Stimulated activated CD4-positive, alpha-beta T cell treated with anti-CD3 and anti-CD28 coated beads, TNF-alpha, amount 100 ng/mL, for 1 hour (primary cell): ENCODE data around the gene STIP1.

Experiments used
- DNase-seq, 3 donors: peaks; one replicate each; pipeline ENCODE4 v3.0.0-alpha.2; 2020; ENCODE audit warnings: low read depth in 3 of 3, low spot score in 1 of 3

STIP1 gene

DNA sequence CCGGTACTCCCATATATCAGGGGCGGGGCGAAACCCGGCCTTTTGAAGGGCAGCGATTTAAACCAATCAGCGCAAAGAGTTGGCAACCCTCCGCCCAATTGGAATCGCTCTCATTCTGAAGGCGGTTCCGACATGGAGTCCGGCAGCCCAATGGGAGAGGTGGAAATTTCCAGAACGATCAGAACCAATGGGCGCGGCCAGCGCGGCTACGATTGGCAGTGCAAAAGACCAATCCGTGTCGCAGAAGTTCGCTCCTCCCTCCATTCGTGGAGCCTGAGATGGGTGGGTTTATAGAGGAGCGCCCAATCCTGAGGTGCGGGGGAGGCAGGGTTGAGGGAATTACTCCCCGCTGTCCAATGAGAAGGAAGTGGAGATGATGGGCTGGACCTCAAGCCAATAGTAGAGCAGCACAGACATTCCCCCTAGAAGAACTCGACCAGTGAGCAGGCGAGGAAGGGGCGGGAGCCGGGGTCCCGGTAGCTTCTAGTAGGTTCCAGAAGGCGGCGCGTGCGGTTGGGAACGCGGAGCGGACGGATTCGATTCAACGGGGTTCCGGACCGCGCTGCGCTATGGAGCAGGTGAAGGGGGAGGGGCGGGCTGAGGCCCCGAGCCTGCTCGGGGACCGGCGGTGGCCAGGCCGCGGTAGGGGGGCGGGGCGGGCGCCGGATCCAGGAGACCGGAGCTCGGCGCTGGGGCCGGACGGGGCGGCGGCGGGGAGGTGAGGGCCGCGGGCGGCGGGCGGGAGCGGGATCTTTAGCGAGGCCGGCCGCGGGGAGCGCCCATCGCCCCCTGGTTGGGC lies at the start of gene STIP1:
TSS of gene STIP1 (plus strand) at position 479 of the 799 bp plus-strand sequence. CDS start at position 570, 91 bp downstream.
- DNase-seq, result peak; percentile 91 to 99 (median 98)

DNA sequence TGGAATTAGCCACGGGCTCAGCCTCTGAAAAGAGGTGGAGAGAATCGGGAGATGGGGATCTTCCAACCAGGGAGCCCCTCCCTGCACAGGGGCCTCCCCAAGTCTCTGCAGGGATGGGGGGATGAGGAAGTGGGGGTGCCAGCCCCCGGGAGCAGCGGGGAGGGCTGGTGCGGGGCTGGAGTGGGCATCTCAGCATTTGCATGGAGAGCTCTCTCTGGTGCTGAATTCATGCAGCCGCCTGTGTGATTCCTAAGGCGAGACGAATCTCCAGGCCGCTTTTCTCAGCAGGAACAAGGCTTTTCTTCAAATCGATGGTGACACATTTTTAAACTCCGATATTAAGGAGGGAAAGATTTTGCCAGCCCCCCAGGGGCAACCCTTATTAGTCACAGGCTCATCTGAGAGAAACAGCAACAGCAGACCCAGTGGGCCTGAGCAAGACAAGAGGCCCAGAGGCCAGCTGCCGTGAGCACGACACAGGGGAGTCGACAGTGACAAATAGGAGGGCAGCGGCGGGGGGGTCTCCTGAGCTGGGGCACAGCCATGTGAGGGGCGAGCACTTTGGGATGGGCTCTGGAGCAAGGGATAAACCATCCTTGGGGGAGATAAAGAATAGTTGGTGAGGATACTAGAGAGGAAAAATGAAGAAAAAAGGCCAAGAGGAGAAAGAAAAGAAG lies 49.1 kb upstream of the STIP1 start:
- no peak for DNase-seq

DNA sequence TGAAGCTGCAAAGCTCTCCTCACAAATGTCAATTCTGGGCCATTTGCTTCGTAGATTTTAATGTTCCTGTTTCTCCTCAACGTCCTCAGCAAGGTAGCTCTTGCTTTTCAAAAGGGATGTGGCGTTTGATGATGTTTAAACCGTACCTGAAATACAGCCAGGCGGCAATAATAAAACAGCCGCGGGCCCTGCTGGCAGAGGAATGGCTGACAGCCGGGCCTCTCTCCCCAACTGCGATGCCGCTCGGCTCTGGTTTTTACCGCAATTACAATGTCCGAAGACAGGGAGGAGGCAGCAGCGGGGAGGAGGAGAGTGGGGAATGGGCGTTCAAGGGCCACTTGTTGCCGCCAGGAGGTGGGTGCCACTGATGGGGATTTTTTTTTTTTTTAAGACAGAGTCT lies 47.6 kb upstream of the STIP1 start:
- DNase-seq, result no peak

DNA sequence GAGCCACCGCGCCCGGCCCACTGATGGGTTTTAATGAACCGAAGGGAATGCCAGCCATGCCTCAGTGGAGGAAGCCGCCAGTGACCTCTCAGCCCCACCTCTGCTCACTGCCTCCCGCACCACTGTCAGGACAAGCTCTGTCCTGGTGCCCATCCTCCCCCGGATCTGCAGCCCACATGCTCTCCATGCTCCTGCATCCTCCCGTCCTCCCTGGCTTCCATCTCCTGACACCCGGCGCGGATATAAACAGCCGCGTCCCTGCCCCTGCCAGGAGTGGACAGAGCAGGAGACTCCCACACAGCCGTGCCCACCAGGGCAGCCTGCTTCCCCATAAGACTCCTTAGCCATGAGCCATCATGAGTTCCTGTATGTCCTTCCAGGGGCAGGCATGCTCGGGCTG lies 46.9 kb upstream of the STIP1 start:
- DNase-seq, result no peak

DNA sequence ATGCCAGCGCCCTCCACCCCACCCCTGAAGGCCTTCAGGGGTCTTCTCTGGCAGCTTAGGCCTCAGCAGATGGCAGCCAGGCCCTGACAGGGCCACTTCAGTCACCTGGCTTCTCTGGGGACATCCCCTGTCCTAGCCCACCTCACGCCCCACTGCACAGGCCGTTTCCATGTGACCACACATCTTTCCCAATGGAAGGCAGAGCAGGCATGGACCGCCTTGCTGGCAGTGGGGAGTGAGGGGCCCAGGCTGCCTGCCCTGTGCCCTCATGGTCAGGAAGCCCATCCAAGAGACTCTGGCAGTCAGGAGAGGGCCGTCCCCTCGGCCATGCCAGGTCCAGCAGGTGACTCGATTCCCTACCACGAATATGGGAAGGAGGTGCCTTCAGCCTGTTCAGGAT lies 45.9 kb upstream of the STIP1 start:
- no peak for DNase-seq

DNA sequence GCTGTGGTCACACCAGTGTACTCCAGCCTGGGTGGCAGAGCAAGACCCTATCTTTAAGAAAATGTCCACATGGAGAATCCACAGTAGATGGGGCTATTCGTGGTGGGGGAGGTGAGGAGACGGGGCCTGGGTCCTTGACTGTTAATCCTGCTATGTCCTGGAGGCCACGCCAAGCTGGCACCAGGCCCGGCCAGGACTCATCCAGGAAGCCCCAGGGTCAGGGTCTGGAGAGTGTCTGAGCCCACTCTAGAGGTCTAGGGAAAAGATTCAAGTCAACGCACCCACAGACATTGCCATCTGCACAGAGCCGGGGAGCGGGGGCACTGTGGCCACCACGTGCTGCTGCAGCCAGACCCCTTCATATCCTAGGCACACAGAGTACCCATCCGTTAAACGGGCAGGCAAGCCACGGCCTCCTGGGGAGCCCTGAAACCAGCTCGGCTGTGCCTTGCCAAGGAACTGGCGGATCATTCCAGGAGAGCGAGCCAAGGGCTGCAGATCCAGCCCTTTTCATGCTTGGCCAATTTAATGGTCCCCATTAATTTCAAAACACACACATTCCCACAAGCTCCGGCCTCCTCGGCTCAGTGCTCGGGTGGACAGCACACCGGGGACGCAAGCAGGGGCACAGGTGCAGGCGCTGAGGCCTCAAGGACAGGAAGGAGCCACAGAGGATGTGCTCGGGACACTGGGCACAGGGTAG lies 44.7 kb upstream of the STIP1 start:
- DNase-seq, result no peak

DNA sequence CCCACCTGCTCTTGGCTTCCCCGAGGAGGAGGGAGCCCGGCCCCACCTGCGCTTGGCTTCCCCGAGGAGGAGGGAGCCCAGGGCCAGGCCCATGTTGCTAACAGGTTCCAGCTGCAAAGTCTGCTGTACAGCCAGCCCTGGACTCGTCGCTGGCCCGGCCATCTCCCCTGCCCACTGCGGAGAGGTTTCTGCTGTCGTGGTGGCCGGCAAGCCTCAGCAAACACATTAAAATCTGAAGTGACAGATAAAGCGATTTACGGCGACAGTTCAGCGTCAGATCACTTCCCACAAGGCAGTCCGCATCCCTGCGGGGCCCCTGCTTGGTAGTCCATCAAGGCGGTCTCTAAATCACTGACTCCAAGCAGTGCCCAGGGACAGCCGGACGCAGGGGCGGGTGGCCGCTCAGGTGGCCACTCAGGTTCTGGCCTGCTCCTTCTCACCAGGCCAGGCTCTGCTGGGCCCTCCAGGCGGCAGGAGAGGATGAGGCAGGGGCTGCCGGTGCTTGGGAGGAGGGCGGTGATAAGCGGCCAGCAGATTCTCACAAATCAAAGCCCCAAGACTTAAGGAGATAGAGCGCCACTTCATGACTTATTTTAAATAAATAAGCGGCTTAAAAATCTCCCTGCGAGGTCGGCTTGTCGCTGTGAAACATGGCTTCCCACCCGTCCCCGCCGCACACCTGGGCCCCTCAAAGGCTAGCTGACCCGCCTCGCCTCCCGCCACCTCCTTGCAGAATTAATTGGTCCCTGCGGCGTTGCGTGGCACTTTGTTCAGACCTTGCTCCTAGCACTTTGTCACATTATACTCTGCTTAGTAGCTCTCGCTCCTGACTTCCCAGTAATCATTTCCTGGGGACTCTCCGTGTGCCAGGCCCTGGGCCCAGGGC lies 41.1 kb upstream of the STIP1 start:
- DNase-seq, result no peak

DNA sequence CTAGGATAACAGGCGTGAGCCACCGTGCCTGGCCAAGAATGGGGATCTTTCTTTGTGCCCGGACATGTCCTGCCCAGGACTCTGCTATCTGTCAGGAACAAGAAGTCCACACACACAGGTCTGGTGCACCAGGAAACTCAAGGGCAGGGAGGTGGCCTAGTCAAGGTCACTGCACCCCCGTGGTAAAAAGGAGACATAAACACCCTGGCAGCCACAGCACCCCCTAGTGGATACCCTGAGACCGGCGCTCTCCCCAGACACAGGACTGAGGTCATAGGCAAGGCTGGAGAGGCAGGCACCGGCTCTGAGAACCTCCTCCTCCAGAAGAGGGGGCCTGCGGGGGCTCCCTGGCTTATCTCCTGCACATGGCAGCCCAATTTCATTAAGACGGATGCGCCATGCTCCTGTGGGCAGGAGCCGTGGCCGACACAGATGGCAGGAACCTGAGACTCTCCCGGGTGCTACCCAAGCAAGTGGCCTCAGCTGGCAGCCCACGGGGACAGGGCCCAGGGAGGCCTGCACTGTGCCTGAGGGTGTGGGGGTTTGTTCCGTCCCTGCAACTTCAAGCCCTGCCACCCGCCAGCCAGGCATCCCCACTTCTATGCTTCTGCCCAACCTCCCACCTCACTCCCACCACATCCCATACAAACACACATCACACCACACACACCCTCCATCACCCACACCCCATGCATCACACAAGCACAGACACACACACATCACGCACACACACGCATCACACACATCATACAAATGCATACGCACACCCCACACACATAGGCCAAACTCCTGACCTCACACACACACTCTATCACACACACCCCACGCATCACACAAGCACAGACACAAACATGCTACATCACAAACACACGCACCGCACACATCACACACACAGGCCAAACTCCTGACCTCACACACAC lies 39.7 kb upstream of the STIP1 start:
- DNase-seq, result peak in 2 of 3 donors; percentile 31 to 42

DNA sequence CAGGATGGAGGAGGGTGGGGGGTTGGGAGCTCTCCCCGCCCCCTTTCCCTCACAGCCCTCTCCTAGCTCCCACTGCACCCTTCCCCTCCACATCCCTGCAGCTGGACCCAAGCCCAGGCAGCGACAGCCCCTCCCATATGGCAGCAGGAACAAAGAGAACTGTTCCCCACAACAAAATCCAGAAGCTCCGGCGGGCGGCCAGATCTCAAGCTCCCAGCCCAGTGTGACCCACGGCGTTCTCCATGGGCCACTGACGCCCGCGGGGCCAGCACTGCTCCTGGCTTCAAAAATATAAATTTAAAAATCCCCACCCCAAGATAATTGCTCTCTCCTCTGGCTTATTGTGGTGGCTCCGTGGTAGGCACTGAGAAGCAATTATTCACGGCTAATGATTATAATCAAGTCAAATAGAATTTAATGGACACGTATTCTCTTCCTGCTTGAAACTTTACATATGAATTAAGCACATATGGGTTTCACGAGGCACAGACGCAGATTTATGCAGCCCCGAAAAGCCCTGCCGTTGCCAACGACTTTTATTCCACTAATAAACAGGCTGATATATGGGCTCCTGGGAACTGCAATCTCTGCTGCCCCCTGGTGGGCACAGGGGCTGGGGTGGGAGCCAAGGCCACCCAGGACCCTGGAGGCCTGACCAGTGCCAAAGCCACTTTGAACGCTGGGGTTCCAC lies 37.6 kb upstream of the STIP1 start:
- DNase-seq, result peak; percentile 43 to 68 (median 45)

DNA sequence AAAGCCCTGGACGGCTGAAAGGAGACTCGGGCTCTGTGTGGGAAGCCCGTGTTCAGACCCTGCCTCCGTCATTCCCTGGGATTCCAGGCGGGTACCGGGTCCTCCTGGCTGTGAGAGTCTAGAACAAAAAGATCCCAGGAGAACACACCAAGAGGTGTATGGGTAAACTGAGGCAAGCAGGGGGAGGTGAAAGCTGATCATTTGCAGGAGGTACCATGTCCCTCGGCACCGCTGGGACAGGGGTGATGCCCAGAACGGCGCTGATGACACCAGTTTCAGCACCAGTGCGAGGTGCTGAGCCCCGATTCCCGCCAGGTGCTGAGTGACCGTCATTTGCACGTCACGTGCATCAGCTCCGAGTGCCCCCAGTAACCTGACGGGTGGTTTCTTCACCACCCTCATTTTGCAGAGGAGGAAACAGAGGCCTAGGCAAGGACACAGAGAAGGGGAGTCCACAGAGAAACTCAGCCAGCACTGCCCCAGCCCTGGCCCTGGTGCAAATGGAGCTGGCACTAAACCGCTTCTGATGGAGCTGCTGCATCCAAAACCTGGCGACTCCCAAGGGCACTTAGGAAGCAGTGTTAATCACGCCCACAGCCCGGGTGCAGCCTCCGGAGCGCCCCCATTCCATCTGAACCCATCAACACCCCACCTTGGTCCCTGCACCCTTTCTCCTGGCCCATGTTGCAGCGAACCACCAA lies 36.9 kb upstream of the STIP1 start:
- DNase-seq, result no peak

DNA sequence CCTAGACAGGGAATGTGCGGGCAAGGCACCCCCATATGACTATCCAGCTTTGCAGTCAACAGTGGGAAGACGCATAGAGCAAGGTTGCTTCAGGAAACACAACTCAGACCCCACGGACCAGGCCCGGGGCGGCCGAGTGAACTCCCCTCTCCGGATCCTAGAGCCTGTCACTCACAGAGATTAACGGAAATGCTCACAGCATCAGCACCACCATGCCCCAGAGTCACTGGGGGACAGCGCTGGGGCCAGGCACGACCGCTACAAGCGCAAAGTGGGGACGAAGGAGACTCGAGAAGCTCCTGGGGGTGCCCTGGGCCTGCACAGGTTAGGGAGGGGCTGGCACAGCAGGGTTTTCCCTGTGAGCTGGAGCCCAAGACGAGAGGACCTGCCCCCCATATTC lies 35.9 kb upstream of the STIP1 start:
- DNase-seq, result no peak

DNA sequence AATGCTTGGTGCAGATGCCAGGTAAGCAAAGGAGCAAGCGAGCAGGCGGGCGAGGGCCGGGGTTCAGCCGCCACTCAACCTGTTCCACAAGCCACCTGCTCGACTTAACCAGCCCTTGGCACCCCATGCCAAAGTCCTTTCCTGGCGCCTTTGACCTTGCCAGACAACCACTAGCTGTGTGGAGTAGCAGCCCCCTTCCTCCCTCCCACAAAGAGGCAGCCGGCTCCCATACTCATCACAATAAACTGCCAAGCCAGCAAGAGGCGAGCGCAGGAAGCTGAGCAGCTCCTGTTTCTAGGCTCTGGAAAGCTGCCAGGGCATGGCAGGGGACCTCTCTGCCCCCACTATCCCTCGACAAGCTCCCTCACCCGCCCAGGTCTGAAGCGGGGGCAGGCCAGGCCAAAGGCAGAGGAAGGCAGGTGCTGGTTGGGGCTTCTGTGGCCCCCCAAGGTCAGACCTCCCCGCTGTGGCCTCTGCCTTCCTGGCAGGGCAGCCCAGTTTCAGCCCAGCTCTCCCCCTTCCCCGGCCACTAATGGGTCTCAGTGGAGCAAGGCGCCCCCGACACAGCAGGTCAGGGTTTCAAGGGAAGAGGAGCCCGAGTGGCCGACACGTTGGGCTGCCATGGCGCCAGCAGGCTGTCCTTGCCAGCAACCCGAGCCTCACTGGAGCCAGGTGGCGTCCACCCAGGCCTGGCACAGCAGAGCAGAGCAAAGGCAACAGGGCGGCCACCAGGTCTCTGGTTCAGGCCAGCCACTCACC lies 35.3 kb upstream of the STIP1 start:
- DNase-seq, result no peak

DNA sequence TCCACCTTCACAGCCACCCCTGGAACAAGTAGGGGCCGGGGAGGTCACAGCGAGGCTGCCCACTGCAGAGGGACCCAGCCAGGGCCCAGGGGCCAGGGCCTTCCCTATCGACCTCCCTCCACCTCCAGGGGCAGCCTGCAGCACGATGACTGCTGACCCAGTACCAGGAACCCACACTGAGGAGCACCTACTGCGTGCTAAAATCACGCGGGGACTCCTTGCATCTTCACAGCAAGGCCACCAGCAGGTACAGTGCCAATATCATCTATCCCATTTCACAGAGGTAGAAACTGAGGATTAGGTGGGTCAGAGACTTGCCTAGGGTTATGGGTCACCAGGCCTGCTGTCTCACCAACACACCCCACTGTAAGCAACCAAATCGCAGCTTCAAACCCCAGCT lies 34.6 kb upstream of the STIP1 start:
- DNase-seq, result no peak

DNA sequence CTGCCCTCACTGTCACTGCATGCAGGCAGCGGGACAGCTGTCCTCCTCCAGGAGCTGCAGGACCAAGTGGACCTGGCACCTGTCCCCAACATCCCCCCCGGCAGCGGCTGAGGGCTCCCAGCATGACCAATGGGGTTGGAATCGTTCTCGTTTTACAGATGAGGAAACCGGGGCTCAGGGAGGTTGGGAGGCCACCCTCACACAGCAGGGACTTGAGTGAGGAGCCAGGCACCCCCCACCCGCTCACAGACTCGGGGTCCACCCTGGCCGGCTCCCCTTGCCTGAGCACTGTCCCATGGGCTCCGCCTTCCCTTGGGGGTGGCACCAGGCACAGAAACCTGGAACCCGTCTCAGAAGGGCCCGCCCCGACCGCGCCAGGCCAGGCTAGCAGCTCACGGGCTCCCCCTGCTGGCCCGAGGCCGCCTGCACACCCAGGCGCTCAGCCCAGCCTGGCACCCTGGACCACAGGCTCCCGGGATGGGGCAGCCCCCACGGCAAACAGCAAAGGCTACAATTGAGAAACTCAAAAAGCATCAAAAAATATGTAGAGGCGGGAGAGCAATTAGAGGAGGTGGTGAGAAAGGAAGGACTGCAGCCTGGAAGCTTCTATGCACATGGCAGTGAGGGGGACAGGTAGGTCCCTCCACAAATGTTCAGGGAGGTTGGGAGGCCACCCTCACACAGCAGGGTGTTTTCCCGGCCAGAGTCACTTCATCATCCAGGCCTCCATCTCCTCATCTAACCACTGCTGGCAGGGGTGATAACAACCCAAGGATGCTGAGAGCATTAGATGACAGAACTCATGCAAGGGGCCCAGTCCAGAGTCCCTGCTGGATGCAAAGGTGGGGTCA lies 32.9 kb upstream of the STIP1 start:
- DNase-seq, result peak; percentile 24 to 68 (median 41)

DNA sequence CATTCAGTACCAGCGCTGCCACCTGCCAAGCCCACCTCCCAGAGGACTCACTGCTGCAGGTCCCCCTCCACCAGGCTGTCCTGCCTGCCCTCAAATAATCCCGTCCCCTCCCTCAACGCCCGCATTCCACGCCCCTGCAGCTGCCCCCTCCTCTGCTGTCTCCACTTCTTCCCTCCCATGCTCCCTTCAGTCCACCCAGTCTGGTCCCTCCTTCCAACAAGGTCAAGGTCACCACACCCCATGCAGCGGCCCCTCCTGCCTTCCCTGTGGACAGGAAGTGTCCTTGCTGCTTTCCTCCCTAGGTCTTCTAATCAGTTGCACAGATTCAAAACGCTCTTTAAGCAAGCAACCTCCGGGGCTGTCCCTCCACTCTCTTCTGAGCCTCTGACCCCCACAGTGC lies 32.2 kb upstream of the STIP1 start:
- no peak for DNase-seq

DNA sequence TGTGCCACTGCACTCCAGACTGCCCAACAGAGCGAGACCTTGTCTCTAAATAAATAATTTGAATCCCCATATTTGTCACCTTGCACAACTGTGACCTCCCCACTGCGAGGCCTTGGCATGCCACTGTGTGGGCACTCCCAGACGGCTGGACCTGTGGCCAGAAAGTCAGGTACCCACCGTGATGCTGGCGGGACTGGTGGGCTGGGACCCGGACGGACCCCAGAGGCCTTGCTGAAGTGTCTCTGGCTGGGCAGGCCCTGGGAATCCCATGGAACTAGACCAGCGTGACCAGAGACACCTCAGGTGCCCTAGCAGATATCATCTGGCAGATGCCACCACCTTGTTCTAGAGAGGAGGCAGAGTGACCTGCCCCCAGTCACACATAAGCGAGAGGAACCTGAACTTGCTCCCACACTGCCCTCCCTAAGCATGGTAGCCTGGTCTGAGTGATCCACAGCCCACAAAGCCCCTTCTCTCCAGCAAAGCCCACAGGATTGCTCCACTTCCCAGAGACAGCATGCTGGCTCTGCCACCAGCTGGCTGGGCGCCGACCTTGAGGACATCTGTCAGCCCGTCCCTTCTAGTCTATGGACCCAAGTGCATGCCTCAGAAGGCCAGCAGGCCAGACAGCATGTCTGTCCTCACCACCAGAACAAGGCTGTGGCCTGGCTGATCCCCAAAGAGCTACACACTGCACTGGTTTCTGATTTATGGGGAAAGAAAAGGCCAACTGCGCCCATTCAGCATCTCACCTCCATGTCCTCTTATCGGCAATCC lies 29.5 kb upstream of the STIP1 start:
- DNase-seq, result no peak
